GM23248 (cell line): ENCODE data around the gene IFI27.

Experiments
- EZH2 ChIP-seq: fragments of 200-600 bp; sonication (generic); IDR thresholded peaks from 2 replicates; pipeline ENCODE4 v1.6.1; 2018; ENCODE audit warnings: antibody characterized with exemption, mild to moderate bottlenecking; ENCODE audit not compliant: insufficient read depth, poor library complexity, severe bottlenecking
- EZH2phosphoT487 ChIP-seq: fragments of 200-600 bp; sonication (generic); IDR thresholded peaks from 2 replicates; pipeline ENCODE4 v1.6.1; 2018; ENCODE audit warnings: antibody characterized with exemption, moderate library complexity, mild to moderate bottlenecking, low read depth; ENCODE audit not compliant: insufficient read depth

GRCh38 chr14:94142247-94142646, 31.7 kb downstream of the IFI27 start:
- no peak for TF ChIP-seq EZH2
- TF ChIP-seq EZH2phosphoT487, result no peak
